Small intestine (tissue), 7 donors: ENCODE measurements around the gene NMNAT3. TPM values are rescaled to one million over a fixed set of nuclear protein-coding genes. Genes with fewer than 3 reads are reported as not detected.

Experiments
- DNase-seq, 2 donors: peaks; one replicate each; pipeline versions ENCODE4 v3.0.0 to v3.0.0-alpha.2; 2013
- FAIRE-seq: peaks from 2 replicates; lab custom pipeline; 2012; peaks lifted over from hg19 to GRCh38; lab: Jason Lieb, UNC
- H3K27ac ChIP-seq, 3 donors: one replicate each; pipeline ENCODE4 v1.5.1; 2013; ENCODE audit warnings: low read length in 2 of 3, mild to moderate bottlenecking in 2 of 3, control low read depth in 1 of 3, inconsistent platforms in 1 of 3, low read depth in 1 of 3, moderate library complexity in 1 of 3
- H3K27me3 ChIP-seq, 3 donors: one replicate each; pipeline ENCODE4 v1.6.1; 2013; ENCODE audit warnings: low read length in 3 of 3, inconsistent platforms in 1 of 3; ENCODE audit not compliant: control insufficient read depth in 3 of 3, insufficient read depth in 3 of 3
- H3K36me3 ChIP-seq, 3 donors: one replicate each; pipeline ENCODE4 v1.6.1; 2013; ENCODE audit warnings: low read length in 3 of 3, inconsistent platforms in 1 of 3, low read depth in 1 of 3, mild to moderate bottlenecking in 1 of 3, moderate library complexity in 1 of 3; ENCODE audit not compliant: control insufficient read depth in 3 of 3, insufficient read depth in 2 of 3
- H3K4me1 ChIP-seq, 3 donors: one replicate each; pipeline ENCODE4 v1.6.1; 2013; ENCODE audit warnings: low read length in 2 of 3, inconsistent platforms in 1 of 3, low read depth in 1 of 3, mild to moderate bottlenecking in 1 of 3, moderate library complexity in 1 of 3; ENCODE audit not compliant: control insufficient read depth in 3 of 3, insufficient read depth in 2 of 3
- H3K4me3 ChIP-seq, 3 donors: one replicate each; pipeline ENCODE4 v1.5.1; 2013; ENCODE audit warnings: low read length in 3 of 3, control low read depth in 1 of 3, inconsistent platforms in 1 of 3, low read depth in 1 of 3, mild to moderate bottlenecking in 1 of 3, moderate library complexity in 1 of 3
- H3K9me3 ChIP-seq, 2 donors: one replicate each; pipeline ENCODE4 v1.6.1; 2013; ENCODE audit warnings: low read depth in 1 of 2, low read length in 1 of 2; ENCODE audit not compliant: control insufficient read depth in 2 of 2, insufficient read depth in 1 of 2
- WGBS, 3 donors: extraction: QIAGEN DNeasy Blood & Tissue Kit; methylation state at CpG; one replicate each; pipeline ENCODE4 v1.1.7; 2013; 5-methylcytosine and 5-hydroxymethylcytosine counted together
- polyA plus RNA-seq, 4 donors: library from polyadenylated mRNA; stranded (reverse) in 3 of 4; unstranded in 1 of 4; fragments of 200-250 nt in 3 of 4; fragments of 120-200 nt in 1 of 4; gene quantifications; one replicate each; pipeline versions ENCODE4 v1.2.1 to v1.2.3, GENCODE V29; 2013
- donor health status: healthy with polysubstance abuse.
- donor health status: control.
- donor health status: control.
- donor health status: Bipolar disorder and iron deficiency.
- donor health status: healthy.

Gene NMNAT3
- polyA plus RNA-seq, 4 donors = 2.5 to 16.3 (median 7.5) TPM

DNA sequence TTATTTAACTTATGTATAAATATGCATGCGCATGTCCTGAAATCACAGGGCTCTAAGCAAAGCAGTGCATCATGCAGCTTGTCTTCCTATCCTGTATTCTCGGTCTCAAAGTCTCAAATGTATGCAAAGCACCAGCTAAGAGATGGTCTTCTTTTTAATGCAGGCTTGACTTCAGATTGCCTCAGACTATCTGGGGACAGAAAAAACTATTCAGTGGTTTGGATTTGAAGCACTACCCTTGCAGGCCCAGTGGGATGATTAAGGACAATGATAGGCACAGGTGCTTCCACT lies 18.5 kb upstream of the NMNAT3 start:
- WGBS, 3 donors = 92 to 94% (median 94%) methylated on average over 2 of the region's 2 CpGs
- FAIRE-seq = no peak
- no peaks in the 10 kb centered on the region for H3K4me1 ChIP-seq

DNA sequence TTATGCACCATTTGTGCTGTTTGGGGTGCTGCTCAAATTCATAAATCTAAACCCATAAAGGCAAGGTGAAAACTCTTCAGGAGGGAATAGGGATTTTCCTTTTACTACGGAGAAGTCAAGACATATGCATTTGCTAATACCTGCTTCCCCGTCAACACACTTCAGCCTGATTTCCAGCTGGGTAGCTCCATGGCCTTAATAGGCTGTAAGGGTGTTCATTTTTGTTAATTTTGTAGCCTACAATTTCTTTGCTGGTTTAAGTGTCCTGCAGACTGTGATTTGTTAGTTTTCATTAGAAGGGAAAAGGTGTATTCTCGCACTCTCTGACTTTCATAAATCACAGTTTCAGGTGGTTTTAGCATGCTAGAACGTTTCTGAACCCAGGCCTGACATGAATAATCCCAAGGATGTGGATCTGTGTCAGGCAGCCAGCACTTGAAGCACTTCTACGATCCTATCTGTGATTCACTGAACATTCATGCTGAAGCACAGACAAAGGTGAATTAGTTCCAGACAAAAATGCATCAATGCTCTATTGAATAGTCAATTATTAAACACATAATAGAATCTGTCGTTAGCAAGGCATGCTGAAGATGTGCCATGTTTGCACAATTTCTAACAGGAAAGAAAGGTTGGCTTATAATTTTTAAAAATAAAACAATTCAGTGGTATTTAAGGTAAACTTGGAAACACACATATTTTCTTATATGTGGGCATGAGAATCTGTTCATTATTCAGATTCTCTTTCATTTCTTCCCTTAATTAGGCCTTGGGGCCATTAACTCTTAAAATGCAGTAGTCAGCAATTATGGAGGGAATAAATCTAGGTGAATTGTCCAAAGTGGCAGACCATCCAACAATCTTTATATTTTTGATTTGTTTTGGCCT lies 17.9 kb upstream of the NMNAT3 start:
- 48 to 65% (median 55%) methylated on average over 6 of the region's 6 CpGs for WGBS, 3 donors
- Histone ChIP-seq H3K36me3 (no peaks in the 10 kb centered on the region), H3K4me3 (no peak overlapping the region), H3K27ac (no peak overlapping the region), H3K9me3 (no peaks in the 10 kb centered on the region), H3K4me1 (no peaks in the 10 kb centered on the region), H3K27me3 (no peaks in the 10 kb centered on the region)
- DNase-seq (no peak), FAIRE-seq (no peak)

More for the DNA sequence above, 18.5 kb upstream of the NMNAT3 start:
- no peak overlapping the region for H3K4me3 ChIP-seq
- no peak overlapping the region for H3K27ac ChIP-seq
- no peak for DNase-seq
- no peaks in the 10 kb centered on the region for H3K36me3 ChIP-seq
- no peaks in the 10 kb centered on the region for H3K9me3 ChIP-seq
- no peaks in the 10 kb centered on the region for H3K27me3 ChIP-seq

DNA sequence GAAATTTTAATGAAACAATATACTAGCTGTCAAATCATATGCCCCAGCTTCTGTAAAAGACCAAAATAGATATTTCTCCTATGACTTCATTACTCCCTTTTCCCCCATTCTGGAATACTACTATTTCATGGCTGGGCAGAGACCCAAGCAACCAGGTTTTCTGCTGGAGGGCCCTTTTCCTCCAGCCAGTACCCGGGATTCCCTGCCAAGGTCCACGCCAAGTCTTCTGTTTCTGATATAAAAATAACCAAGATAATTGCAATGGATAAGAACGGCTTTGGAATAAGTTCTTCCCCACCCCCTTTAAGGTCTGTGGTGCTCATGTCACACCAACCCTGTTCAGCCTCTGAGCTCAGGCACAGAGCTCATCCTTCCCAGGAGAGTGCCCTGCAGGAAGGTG lies 17.2 kb upstream of the NMNAT3 start:
- no peak overlapping the region for H3K4me3 ChIP-seq
- WGBS, 3 donors = 76 to 82% (median 78%) methylated on average over 3 of the region's 3 CpGs
- no peak for FAIRE-seq
- H3K36me3 ChIP-seq = no peaks in the 10 kb centered on the region
- no peaks in the 10 kb centered on the region for H3K4me1 ChIP-seq
- H3K27me3 ChIP-seq = no peaks in the 10 kb centered on the region
- no peak for DNase-seq
- no peak overlapping the region for H3K27ac ChIP-seq
- no peaks in the 10 kb centered on the region for H3K9me3 ChIP-seq

DNA sequence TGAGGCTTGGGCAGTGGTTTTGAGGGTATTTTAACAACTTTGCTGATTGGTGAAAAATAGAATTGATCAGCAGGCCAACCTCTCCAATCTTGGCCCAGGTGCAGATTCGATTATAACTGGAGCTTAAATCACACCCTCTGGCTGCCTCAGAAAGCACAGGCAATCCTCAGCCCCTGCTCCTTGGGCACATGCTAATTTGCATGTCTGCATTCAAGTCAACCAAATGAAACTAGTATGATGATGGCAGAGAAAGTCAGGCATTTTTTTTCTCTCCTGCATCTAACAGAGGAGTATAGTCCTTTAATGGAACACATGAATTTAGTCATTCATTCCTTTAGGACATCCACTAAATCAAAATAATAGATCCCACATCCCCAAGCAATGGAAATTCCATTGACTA lies 16.8 kb upstream of the NMNAT3 start:
- Histone ChIP-seq H3K27me3 (no peaks in the 10 kb centered on the region), H3K4me1 (no peaks in the 10 kb centered on the region), H3K4me3 (no peak overlapping the region), H3K27ac (no peak overlapping the region), H3K36me3 (no peaks in the 10 kb centered on the region), H3K9me3 (no peaks in the 10 kb centered on the region)
- WGBS, 3 donors = 59 to 60% (median 59%) methylated on average over 1 of the region's 1 CpG
- FAIRE-seq (no peak), DNase-seq (no peak)

DNA sequence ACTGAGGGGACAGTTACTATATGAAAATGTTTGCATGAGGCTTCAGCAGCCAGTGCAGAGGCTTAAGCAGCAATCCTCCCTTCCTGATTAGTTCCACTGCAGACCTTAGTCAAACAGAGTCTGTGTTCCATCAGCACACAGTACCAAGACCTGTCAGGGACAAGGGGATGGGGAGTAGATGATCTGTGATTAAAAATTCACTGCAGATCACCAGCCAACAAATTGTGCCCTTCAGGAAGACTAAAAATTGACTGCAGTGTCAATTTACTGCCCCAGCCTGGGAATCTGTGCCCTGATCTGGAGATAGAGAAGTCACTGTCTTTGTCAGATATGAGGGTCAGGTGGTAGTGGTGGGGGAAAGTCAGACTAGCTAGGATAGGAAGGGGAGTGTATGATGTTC lies 13.8 kb upstream of the NMNAT3 start:
- DNase-seq (no peak), FAIRE-seq (no peak)
- Histone ChIP-seq H3K27ac (no peak overlapping the region), H3K27me3 (no peaks in the 10 kb centered on the region), H3K9me3 (no peaks in the 10 kb centered on the region), H3K36me3 (no peaks in the 10 kb centered on the region), H3K4me3 (no peak overlapping the region), H3K4me1 (no peaks in the 10 kb centered on the region)

DNA sequence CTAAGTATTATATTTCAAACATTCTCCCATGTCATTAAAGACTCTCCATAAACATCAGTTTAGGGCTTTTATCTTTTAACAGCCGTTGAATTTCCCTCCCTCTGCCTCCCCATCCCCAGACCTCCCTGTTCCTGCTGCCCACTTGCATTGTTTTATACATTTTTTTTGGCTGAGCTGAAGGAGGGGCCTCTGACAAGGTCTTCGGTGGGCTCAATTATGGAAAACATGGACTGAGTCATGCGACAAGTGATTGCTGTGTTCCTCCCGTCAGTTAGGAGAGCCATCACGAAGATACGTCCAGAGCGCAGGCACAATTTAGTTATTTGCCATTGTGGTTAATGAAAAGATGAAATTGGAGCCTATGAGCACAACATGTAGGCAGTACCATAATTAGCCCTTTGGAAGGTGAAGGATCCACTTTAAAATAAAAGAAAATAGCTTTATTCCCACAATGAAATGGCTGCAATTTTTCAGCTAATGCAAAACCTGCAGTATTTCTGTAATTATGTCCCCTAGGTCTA lies 12.0 kb upstream of the NMNAT3 start:
- Histone ChIP-seq H3K27ac (no peak overlapping the region), H3K36me3 (no peaks in the 10 kb centered on the region), H3K27me3 (no peaks in the 10 kb centered on the region), H3K4me1 (no peaks in the 10 kb centered on the region), H3K9me3 (no peaks in the 10 kb centered on the region), H3K4me3 (no peak overlapping the region)
- FAIRE-seq = no peak
- no peak for DNase-seq
- WGBS, 3 donors = 81 to 92% (median 90%) methylated on average over 7 of the region's 7 CpGs

DNA sequence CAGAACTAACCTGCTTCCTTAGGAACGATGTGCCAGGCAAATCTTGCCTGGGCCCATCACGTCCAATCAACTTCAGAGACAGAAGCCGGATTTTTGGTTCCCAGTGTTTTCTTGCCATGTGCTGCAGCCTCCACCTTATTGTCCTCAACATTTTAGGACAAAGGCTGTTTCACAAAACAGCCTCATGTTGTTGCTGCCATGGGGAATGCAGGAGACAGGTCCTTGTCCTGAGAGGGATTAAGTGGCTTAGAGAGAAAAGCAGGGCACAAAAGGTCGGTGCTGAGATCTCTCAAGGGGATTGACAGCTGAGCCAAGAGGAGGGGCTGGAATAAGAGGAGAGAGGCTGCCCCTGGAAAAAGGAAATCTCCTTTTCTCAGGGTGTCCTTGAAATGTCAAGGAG lies 11.3 kb upstream of the NMNAT3 start:
- FAIRE-seq (no peak), DNase-seq (no peak)
- no peak overlapping the region for H3K4me3 ChIP-seq
- H3K4me1 ChIP-seq = no peaks in the 10 kb centered on the region
- no peaks in the 10 kb centered on the region for H3K27me3 ChIP-seq
- WGBS, 3 donors = 59 to 73% (median 70%) methylated on average over 4 of the region's 4 CpGs
- no peaks in the 10 kb centered on the region for H3K36me3 ChIP-seq
- no peak overlapping the region for H3K27ac ChIP-seq
- peaks cover 0 to 3% of the 10 kb centered on the region in 2 donors for H3K9me3 ChIP-seq

DNA sequence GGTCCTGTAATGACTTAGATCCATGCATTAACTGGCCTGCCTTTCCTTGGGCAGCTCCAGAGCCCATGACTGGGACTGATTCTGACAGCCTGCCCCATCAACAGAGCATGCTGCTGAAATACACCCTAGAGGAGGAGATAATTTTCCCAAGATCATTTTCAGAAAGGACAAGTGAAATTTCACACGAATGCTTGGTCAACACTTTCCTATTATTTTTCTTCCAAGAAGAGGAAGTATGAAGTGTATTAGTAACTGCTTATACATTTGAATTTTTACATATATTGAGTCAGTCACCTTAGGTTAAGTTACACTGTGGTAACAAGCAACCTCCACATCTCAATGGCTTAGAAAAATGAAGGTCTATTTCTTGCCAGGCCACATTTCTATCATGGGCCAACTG lies 9.7 kb upstream of the NMNAT3 start:
- WGBS, 3 donors = 79 to 92% (median 81%) methylated on average over 1 of the region's 1 CpG
- DNase-seq (no peak), FAIRE-seq (no peak)
- no peaks in the 10 kb centered on the region for H3K36me3 ChIP-seq
- peaks cover 0 to 4% of the 10 kb centered on the region in 2 donors for H3K9me3 ChIP-seq
- no peaks in the 10 kb centered on the region for H3K4me1 ChIP-seq
- H3K27ac ChIP-seq = no peak overlapping the region
- H3K27me3 ChIP-seq = no peaks in the 10 kb centered on the region
- no peak overlapping the region for H3K4me3 ChIP-seq

DNA sequence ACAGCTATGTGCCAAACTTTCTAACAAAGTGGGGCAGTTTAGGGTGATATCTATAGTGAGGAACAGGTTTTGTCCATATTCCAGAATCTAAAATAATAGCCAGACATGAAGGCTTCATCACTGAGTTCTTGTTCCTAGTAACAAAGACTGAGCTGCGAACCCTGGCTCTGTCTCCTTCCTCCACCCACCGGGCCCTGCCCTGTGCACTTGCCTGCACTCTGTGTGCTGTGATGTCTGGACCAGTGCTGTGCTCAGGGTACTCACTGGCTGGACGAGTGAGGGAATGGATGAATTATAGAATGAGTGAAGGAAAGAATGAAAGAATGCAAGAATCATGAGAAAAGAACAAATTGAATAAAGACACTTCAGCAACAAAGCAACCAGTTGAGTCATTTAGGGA lies 8.9 kb upstream of the NMNAT3 start:
- no peak for DNase-seq
- Histone ChIP-seq H3K27ac (no peak overlapping the region), H3K4me1 (no peaks in the 10 kb centered on the region), H3K27me3 (no peaks in the 10 kb centered on the region), H3K4me3 (no peak overlapping the region), H3K36me3 (no peaks in the 10 kb centered on the region), H3K9me3 (peaks cover 0 to 4% of the 10 kb centered on the region in 2 donors)
- FAIRE-seq = no peak
- WGBS, 3 donors = 84 to 86% (median 85%) methylated on average over 3 of the region's 3 CpGs
